Duodenal mucosa (tissue), 2 donors: ENCODE measurements around the gene GMDS.

Source experiments
- H3K27ac ChIP-seq: one replicate; pipeline ENCODE4 v1.7.0; 2013; ENCODE audit warnings: low read depth, low read length
- H3K27me3 ChIP-seq, 2 donors: one replicate each; pipeline ENCODE4 v1.7.0; 2013; ENCODE audit warnings: low read length in 2 of 2, control low read depth in 1 of 2; ENCODE audit not compliant: insufficient read depth in 2 of 2, control insufficient read depth in 1 of 2
- H3K36me3 ChIP-seq, 2 donors: one replicate each; pipeline ENCODE4 v1.7.0; 2013; ENCODE audit warnings: low read length in 2 of 2, control low read depth in 1 of 2; ENCODE audit not compliant: insufficient read depth in 2 of 2, control insufficient read depth in 1 of 2
- H3K4me1 ChIP-seq, 2 donors: one replicate each; pipeline ENCODE4 v1.7.0; 2013; ENCODE audit warnings: low read length in 2 of 2, control low read depth in 1 of 2; ENCODE audit not compliant: insufficient read depth in 2 of 2, control insufficient read depth in 1 of 2
- H3K4me3 ChIP-seq, 2 donors: one replicate each; pipeline ENCODE4 v1.7.0; 2013; ENCODE audit warnings: low read length in 2 of 2, low read depth in 1 of 2
- H3K9ac ChIP-seq, 2 donors: one replicate each; pipeline ENCODE4 v1.7.0; 2013; ENCODE audit warnings: low read length in 2 of 2, low read depth in 1 of 2
- H3K9me3 ChIP-seq, 2 donors: one replicate each; pipeline ENCODE4 v1.7.0; 2013; ENCODE audit warnings: low read length in 2 of 2, control low read depth in 1 of 2; ENCODE audit not compliant: control insufficient read depth in 1 of 2

GMDS gene

DNA sequence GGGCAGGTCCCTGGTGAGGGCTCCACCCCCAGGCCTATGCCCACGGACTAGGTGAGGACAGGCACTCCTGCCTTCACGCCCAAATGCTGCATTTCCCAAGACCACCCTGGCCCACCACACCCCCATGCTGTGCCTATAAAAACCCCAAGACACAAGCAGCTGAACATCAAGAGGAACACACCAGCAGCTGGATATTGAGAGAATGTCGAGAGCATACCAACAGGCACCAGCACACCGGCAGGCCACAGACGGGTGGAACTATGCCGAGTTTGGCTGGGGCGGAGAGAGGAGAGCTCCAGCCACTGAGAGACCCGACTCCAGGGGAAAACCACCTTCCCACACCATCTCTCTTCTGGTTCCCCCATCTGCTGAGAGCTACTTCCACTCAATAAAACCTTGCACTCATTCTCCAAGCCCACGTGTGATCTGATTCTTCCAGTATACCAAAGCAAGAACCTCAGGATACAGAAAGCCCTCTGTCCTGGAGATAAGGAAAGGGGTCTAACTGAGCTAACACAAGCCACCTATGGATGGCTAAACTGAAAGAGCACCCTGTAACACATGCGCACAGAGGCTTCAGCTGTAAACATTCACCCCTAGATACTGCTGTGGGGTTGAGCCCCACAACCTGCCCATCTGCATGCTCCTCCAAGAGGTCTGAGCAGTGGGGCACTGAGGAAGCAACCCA is 319.5 kb downstream of the GMDS start:
- no peaks in the 10 kb centered on the region for H3K9me3 ChIP-seq
- no peak overlapping the region for H3K4me3 ChIP-seq
- peaks cover 0 to 23% of the 10 kb centered on the region in 2 donors for H3K36me3 ChIP-seq
- H3K9ac ChIP-seq: no peak overlapping the region
- H3K27me3 ChIP-seq: no peaks in the 10 kb centered on the region
- no peak overlapping the region for H3K27ac ChIP-seq
- no peaks in the 10 kb centered on the region for H3K4me1 ChIP-seq

DNA sequence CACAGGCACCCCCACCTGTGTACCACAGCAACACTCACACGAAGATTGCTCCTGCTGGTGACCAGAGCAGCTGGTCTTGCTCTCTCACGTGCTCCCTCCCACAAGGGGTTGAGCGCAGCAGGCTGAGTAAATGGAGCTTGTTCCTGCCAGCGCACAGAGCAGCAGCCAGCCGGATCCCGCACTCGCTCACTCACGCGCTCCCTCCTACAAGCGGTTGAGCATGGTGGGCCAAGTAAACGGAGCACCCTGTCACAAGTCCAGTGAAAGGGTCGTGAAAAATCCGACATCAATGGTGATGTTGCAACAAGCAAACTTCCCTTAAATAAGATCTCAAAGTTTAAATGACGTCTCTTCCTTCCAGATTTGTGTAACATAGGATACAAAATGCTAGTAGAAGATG is 322.0 kb downstream of the GMDS start:
- H3K9me3 ChIP-seq: no peaks in the 10 kb centered on the region
- no peak overlapping the region for H3K9ac ChIP-seq

DNA sequence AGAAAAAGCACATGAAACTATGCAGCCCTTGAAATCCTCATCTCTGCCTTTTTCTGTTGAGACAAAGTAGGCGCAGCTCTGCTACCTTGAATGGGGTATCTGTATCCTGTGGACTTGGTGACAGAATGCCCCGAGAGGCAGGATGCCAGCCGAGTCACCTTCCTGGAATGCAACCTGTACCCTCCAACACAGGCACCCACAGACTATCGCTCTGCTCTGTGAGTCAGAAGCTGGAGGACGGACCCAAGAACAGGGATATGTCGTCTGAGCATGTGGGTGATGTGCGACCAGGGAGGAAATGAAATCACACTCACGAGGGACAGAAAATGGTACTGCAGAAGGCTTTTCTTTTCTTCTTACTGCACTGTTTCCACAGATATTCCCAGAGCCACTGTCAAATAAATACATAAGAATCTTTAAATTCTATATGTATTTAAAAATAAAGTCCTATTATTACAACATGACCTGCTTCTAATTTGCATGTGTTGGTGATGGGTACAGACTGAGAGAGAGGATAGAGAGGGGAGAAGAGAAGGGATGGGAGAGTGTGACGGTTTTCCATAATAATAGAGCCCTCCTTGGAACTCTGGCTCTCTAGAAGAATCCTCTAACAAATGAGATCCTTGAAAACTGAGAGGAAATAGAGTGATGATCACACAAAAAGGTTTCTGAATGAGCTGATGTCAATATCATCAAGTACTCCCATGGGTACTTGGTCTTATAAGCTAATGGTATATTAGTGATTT is 327.6 kb downstream of the GMDS start:
- Histone ChIP-seq H3K4me3 (no peak overlapping the region), H3K27ac (no peak overlapping the region), H3K4me1 (no peaks in the 10 kb centered on the region)

More for the DNA sequence above, 322.0 kb downstream of the GMDS start:
- H3K4me1 ChIP-seq: no peaks in the 10 kb centered on the region
- no peak overlapping the region for H3K27ac ChIP-seq
- no peak overlapping the region for H3K4me3 ChIP-seq
- H3K27me3 ChIP-seq: no peaks in the 10 kb centered on the region
- peaks cover 3 to 21% of the 10 kb centered on the region in 2 donors for H3K36me3 ChIP-seq

DNA sequence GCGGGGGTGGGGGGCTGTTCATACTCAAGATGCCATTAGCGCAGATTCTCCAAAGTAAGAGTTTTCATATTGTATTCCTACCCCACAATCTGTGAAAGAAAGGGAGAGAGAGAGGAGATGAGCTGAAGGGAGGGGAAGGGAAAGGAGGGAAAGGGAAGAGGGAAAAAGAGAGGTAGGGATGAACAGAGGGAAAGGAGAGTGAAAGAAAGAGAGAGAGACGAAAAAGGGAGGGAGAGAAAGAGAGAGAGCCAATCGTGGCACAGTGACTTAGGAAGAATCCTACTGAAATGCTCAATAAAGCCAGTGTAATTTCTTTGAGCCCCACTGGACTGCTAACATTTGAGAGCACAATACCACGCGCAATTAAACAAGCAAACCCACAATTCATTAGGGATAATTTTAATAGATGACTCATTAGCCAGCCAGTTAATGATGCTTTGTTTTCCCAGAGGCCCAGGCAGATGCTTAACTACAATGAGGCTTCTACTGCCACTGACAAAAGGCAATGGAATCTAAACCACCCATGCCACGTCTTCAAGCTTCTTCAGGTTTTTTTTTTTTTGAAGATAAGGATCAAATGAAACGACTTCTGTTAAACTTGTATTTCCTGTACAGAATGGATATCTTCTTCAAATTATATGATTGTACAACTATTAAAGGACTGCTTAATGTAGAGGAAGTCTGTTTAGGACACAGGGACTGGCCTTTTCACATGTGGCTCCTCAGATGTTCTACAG is 328.9 kb downstream of the GMDS start:
- Histone ChIP-seq H3K4me3 (no peak overlapping the region), H3K27ac (no peak overlapping the region)

More for the DNA sequence above, 327.6 kb downstream of the GMDS start:
- no peaks in the 10 kb centered on the region for H3K27me3 ChIP-seq
- H3K9ac ChIP-seq: no peak overlapping the region
- no peaks in the 10 kb centered on the region for H3K9me3 ChIP-seq
- peaks cover 3 to 28% of the 10 kb centered on the region in 2 donors for H3K36me3 ChIP-seq

DNA sequence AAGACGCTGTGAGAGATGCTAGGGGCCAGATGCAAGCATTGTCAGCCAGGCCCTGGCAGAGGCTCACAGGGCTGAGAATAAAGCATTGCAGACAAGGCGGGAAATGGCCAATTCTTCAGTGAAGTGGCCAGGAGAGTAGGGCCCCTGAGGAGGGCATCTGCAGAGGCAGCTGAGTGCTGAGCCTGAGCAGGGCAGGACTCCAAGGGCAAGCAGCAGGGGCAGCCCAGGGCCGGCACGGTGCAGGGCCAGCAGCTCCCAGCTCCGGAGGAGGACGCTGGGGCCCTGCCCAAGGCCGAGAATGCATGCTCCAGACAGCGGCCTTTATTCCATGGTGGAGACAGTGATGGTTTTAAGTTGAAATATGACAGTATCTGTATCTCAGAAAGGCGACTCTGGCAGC is 330.2 kb downstream of the GMDS start:
- Histone ChIP-seq H3K36me3 (peaks cover 3 to 27% of the 10 kb centered on the region in 2 donors), H3K4me3 (no peak overlapping the region), H3K4me1 (no peaks in the 10 kb centered on the region), H3K9me3 (no peaks in the 10 kb centered on the region), H3K27ac (no peak overlapping the region), H3K27me3 (no peaks in the 10 kb centered on the region), H3K9ac (no peak overlapping the region)

More for the DNA sequence above, 328.9 kb downstream of the GMDS start:
- Histone ChIP-seq H3K27me3 (no peaks in the 10 kb centered on the region), H3K9ac (no peak overlapping the region), H3K4me1 (no peaks in the 10 kb centered on the region), H3K36me3 (peaks cover 3 to 28% of the 10 kb centered on the region in 2 donors), H3K9me3 (no peaks in the 10 kb centered on the region)

DNA sequence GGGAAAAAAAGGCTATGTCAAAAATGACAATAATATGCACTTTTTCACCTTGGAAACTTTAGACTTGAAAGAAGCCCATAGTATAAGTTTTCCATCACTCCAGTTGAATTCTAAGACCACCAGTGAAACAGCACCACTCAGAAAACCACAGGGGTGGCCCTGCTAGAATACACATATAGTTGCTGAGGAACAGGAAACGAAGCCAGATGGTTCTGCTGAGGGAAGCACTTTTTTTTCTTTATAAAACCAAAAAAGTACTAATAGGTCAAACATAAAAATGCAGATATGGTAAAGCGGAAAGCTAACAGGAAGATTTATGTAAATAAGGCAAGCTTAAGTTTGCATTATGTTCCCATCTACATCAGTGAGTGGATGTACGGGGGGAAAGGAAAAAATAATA is 331.8 kb downstream of the GMDS start:
- Histone ChIP-seq H3K9me3 (no peaks in the 10 kb centered on the region), H3K4me1 (no peaks in the 10 kb centered on the region), H3K4me3 (no peak overlapping the region), H3K27me3 (no peaks in the 10 kb centered on the region), H3K36me3 (peaks cover 3 to 27% of the 10 kb centered on the region in 2 donors), H3K9ac (no peak overlapping the region), H3K27ac (no peak overlapping the region)

DNA sequence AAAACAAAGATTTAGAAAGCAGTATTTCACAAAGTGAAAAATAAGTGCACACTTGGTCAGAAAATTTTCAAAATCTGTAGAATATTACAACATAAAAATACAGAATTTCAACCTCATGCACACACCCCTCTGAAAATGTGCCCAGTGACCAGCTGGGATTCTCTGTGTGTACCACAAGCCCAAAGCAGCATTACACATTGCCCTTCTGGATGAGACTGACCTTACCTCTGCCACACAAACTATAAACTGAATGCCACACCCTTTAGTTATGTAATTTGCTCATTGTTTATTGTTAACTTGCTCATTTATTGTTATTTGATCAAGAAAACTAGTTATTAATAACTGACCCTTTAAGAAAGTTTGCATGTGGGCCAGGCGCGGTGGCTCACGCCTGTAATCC is 332.7 kb downstream of the GMDS start:
- H3K9ac ChIP-seq: no peak overlapping the region
- no peak overlapping the region for H3K4me3 ChIP-seq
- H3K4me1 ChIP-seq: no peaks in the 10 kb centered on the region
- no peaks in the 10 kb centered on the region for H3K9me3 ChIP-seq
- no peaks in the 10 kb centered on the region for H3K27me3 ChIP-seq
- H3K36me3 ChIP-seq: peaks cover 3 to 27% of the 10 kb centered on the region in 2 donors
- no peak overlapping the region for H3K27ac ChIP-seq

DNA sequence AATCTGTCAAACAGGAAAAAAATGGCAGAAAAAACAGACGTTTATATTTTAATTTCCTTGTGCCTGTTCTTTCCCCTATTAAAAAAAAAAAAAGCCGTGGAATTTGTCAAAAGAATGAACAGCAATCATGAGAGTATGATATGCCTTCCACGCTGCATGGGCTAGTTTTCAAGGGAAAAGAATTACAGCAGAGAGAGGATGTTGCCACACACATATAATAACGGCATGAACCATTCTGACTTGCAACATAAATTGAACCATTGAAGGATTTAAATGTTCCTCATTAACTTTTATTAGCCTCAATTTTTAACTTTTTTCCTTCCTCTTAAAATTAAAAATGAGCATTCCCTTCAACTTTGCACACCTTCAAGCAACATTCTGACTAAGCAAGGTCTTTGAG is 333.9 kb downstream of the GMDS start:
- H3K9me3 ChIP-seq: no peaks in the 10 kb centered on the region
- no peaks in the 10 kb centered on the region for H3K4me1 ChIP-seq
- no peak overlapping the region for H3K9ac ChIP-seq
- no peaks in the 10 kb centered on the region for H3K27me3 ChIP-seq
- peaks cover 3 to 27% of the 10 kb centered on the region in 2 donors for H3K36me3 ChIP-seq
- H3K27ac ChIP-seq: no peak overlapping the region
- H3K4me3 ChIP-seq: no peak overlapping the region

DNA sequence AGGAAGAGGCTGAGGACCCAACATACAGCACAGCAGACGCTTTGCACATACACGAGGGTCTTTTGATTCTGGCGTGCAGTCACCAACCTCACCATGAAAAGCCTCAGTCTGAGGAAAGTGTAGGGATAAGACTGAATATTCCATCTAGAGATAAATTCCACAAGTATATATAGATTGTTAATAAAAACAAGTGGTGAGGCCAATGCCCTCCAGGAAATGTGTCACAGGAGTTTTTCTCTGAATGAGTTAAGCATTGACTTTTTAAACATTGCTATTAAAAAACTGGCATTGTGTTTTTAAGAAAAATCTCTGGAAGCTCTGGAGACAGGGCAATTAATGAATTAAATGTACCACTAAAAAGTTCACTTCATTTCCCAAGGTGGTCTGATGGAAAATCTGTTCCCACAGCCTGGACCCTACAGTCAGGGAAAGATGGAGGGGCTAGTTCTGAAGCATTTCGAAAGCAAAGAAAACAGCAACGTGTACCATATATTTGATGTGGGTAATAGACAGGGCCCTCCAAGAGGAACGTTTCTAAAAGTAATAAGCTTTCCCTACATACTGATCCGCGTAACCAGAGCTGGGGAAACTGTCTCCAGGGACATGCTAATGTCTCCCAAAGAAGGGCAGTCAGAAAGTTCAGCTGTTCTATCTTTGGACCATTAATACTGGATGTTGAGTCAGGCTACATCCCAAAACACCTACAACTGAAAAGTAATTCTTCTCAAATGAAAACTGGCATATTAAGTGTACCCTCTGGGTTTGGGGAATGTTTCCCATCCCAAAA is 334.6 kb downstream of the GMDS start:
- no peak overlapping the region for H3K4me3 ChIP-seq
- no peak overlapping the region for H3K9ac ChIP-seq
- no peaks in the 10 kb centered on the region for H3K27me3 ChIP-seq
- no peaks in the 10 kb centered on the region for H3K4me1 ChIP-seq
- H3K9me3 ChIP-seq: no peaks in the 10 kb centered on the region
- no peak overlapping the region for H3K27ac ChIP-seq
- peaks cover 3 to 25% of the 10 kb centered on the region in 2 donors for H3K36me3 ChIP-seq
